Activated effector memory CD4-positive, alpha-beta T cell treated with Interleukin-2 at 50 U/mL for 16 hours (primary cell): ENCODE data around the gene C2orf76.
A peak's percentile ranks its signal among the peaks of the same experiment; 100 is the strongest.
"Not testable (repeated sequence)": the region's sequence is repeated elsewhere in the genome, so short reads cannot be mapped to it uniquely, and the experiment has no call there.

Source experiments
- DNase-seq: peaks from one replicate; pipeline ENCODE4 v3.0.0-alpha.2; 2020

C2orf76 gene

DNA sequence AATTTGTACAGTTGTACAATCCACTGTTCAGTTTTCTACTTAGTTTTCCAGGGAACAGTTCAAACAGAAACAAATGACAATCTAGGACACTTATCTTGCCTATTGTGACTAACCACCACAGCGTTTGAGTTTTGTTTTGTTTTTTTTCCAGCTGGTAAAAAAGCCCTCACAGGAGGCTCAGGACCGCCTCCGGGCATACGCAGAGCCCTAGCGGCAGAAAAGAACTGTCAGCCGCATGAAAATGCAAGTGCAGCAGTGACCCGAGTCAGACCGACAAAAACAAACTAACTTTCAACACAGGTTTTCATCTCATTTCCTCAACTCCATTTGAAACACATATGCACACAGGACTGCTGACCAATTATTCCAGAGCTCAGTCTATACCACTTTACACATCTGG, 74.4 kb downstream of the C2orf76 start:
- no peak for DNase-seq

DNA sequence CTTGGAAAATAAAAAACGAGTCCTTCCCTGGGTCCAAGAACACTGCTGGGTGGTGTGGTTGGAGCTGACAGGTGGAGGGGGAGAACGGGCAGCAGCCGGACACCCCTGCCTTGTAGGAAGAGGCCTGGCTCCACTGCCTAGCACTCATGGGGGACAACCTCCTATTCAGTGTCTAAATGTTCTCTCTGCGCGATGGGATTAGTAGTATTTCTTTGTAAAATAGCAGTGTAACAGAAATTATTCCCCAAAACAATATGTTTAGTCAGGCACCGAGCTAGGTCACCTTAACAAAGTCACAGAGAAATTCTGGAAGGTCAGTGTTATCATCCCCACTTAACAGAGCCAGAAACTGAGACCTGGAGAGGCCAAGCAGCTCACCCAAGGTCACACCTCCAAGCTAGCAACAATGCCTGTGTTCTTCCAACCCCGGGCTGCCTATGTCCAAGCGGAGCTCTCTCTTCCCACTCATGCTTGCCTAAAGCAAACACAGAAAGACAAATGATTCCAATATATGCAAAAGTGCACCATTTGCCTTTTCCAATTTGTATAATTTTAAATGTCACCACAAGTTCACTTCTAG, 75.0 kb downstream of the C2orf76 start:
- DNase-seq, result no peak

DNA sequence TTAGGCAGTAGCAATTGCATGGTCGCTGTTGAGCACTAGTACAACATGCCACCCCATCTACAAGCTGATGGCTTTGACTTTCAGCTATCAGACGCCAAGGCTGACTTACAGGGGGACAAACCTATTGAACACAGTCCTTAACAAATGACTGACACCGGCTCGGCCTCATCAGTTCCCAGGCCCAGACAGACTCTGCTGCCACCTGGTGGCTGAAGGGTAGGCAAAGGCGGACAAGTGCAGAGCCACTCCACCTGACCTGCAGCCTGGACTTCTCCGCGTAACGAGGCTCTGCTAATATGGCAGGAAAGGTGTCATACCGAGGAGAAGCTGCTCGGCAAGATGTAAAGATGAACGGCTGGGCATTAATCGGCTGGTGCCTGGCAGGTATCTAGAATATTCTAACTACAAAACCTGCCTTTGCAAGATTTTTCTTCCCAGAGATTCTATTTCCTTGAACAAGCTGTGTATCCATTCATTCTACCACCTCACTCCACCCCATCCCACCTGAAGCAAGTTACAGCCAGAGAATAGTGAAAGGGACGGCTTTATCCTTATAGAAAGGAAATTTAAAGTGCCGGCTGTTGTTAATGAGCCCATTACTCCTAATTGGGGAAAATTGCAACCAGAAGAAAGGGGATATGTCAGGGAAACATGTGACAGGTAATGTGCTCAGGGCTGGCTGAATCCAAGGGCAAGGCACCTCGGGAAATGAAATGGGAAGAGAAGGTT, 75.6 kb downstream of the C2orf76 start:
- peak; percentile 59 for DNase-seq

DNA sequence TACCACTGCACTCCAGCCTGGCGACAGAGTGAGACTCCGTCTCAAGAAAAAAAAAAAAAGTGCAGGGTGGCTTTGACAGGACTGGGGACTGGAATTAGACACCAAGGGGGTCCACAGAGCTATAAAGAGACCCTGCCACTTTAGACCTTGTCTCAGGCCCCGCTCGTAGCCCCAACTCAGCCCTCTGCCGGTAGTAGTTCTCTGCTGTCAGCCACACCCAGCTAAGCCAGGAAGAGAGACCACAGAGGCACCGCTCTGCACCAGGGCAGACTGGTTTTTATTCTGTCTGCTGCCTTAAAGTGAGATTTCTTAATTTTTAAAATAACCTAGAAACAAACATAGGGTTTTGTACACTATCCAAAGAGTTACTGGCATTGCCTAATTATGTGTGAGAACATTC, 77.0 kb downstream of the C2orf76 start:
- DNase-seq, result no peak

DNA sequence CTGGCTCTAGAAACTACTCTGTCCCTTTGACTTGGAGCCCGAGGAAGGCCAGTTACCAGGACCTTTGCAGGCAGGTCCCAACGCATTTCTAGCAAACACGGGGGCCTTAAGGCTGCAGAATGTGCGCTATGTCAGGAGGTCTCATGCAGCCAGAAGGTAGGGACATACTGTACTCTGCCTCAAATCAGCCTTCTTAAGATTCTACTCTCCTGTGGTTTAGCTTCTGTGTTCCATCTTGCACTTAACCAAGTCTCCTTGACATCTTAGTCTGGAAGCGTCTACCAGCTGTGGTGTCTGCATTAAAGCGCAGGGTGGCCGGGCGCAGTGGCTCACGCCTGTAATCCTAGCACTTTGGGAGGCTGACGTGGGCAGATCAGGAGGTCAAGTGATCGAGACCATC, 77.5 kb downstream of the C2orf76 start:
- no peak for DNase-seq

DNA sequence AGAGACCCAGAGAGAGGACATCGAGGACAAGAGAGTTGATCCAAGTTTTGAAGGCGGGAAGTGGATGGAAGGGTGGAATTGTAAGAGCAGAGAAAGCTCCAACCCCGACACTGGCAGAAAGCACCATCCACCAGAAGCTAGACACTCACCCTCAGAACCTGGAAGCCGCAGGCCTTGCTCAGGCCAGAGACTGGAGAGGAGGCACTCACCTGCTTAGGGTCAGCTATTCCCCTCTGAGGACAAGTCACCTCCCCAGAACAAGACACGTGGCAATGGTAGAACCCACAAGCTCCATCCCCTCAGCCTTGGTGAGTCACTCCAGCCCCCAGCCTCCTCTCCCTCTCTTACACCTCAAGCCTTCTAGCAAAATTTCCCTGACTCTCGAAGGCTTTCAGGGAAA, 78.1 kb downstream of the C2orf76 start:
- no peak for DNase-seq

DNA sequence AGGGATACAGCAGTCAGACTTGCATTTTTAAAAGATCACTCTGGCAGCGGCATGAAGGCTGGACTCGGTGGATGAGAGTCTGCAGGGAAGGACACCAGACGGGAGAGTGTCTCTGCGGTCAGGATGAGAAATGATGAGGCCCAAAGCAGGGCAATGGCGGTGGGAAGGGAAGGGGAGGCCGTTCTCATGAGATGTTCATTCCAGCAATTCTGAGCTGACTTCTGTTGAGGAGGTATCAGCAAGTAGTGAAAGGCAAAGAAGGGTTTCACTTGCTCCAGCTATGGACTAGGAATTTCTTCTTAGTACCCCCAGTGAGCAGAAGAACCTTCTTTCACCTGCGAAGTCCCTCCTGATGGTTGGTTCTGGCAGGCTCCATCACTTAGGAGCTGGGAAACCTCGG, 80.0 kb downstream of the C2orf76 start:
- no peak for DNase-seq

DNA sequence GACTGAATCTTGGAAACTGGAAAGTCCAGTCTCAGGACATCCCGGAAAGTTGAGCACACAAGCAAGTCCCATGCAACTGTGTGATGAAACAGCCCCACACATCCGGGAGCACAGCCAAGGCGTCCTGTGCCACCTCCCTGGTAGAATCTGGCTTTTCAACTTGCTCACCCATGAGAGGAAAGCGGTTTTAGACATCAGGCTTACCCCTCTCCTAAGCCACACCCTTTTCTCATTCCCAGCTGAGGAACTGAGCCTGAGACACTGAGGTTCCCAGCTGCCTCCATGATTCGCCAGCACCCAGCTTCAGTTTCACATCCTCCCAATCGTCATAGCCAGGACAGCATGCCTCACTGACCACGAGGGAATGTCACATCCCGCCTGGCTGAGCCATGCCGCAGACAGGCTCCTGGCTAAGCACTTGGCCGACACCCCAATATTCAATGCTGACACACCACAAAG, 82.7 kb downstream of the C2orf76 start:
- no peak for DNase-seq

DNA sequence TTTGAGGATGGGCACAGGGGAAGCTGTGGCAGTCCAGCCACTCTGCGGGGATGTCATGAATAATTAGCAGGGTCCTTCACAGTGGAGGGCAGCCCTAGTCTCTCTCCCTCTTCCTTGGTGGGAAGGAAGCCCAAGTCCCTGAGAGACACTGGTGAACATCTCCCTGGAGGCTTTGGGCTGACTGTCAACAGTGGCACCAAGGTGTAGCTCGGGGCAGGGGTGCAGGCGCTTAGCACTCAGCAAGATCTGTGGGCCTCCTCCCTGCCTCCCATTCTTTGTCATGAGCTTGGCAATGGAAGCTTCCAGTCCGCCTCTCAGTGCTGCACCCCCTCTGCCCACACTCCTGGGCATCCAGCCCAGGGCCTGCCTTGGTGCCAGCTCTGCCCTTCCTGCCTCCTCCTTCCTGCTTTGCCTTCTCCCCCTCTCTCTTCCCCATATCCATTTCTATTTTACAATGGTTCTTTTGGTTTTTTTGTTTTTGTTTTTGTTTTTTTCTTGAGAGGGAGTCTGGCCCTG, 83.6 kb downstream of the C2orf76 start:
- DNase-seq, result no peak

DNA sequence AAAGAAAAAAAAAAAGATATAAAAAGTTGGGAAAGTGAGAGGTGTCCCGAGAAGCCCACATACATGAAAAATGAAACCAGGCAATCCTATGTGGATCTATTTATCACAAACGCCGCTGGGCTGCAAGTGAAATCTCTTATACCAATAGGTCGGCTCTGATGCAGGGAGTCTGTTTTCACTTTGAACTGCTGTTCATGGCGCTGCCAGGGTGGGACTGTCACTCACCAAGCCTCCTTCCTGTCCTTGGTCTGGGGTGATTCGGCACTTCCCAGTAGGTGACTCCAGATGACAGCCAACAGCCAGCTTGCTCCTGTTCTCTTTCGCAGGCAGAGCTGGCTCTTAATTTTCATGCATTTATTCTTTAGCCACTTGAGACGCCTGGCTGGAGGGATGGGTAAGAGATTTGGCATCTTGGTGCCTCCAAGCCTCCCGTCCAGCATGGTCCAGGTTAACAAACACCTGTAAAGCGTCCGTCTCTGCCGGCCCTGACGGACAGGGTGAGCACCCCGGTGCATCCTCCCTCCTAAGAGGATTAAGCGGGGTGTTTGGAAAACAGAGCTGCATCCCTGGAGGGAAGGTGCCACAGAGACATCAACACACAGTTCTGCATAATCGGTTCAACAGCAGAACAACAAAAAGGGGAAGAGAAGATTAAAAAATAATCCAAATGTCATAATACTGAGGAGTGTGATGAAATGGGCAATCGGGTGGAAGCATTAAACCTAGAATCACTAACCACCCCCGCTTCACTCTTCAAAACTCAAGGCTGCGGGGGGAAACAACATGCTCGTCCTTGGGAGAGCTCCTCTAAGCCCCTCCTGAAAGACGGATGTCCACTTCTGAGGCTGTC, 84.3 kb downstream of the C2orf76 start:
- no peak for DNase-seq

DNA sequence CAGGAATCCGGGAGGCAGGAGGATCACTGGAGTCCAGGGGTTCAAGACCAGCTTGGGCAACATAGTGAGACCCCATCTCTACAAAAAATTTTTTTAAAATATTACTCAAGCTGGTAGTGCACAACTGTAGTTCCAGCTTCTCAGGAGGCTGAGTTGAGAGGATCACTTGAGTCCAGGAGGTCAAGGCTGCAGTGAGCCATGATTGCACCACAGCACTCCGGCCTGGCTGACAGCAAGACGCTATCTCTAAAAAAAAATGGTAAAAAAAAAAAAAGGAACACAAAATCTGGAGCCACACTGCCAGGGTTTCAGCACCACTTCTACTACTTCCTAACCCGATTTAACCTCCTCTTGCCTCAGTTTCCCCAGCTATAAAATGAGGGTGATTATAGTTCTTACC, 86.0 kb downstream of the C2orf76 start:
- no peak for DNase-seq

DNA sequence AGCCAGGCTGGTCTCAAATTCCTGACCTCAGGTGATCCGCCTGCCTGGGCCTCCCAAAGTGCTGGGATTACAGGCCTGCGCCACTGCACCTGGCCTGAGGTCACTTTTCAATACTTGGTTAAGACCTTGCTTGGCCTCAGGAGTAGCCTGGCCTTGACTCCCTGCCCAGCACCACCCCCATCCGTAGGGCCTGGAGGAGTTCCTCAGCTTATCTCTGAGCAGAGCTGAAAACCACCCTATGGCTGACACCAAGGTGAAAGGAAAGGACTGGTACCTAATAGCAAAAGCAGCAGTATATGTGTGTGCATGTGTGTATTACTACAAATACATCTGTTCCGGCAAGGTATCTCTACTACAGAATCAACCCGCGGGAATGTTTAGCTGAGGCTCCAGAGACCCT, 87.0 kb downstream of the C2orf76 start:
- DNase-seq, result no peak

DNA sequence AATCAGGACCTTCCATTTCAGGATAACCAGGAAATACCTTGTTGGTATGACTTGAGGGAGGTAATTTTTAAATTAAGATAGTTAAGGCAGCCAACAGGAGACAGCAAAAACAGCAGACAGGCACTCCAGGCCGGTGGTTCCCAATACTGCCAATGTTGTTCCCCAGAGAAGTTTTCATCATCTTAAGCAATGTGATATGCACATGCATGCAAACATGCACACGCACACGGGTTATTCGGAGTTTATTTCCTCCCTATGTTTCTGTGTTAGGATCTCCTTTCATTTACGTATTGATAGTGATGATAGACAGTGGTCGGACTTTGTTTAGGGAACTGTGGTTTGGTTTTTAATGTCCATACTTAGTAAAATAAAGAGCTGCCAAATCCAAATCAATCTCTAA, 87.7 kb downstream of the C2orf76 start:
- DNase-seq, result no peak

DNA sequence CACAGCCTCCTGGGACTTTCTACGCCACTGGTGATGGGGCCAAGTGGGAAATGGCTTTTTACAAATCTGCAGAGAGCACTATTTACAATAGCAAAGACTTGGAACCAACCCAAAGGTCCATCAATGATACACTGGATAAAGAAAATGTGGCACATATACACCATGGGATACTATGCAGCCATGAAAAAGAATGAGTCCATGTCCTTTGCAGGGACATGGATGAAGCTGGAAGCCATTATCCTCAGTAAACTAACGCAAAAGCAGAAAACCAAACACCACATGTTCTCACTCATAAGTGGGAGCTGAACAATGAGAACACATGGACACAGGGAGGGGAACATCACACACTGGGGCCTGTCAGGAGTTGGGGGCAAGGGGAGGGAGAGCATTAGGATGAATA, 88.2 kb downstream of the C2orf76 start:
- DNase-seq, result not testable (repeated sequence)

DNA sequence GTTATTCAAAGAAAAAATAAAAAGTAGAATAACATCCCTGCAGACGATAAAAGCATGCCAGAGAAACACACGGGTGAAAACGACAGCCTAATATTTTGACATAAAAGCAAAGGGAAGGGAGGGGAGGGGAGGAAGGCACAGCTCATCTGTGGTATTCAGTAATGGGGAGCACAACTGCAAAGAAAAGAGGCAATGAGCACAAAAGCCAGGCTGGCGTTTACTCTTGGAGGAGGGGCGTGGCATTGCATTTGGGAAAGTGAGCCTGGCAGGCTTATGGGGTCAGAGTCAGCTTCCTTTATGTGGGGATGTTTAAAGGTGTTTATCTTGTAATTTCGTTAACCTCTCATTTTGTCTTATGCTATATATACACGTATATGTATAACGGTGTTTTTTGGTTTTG, 89.8 kb downstream of the C2orf76 start:
- DNase-seq, result no peak

DNA sequence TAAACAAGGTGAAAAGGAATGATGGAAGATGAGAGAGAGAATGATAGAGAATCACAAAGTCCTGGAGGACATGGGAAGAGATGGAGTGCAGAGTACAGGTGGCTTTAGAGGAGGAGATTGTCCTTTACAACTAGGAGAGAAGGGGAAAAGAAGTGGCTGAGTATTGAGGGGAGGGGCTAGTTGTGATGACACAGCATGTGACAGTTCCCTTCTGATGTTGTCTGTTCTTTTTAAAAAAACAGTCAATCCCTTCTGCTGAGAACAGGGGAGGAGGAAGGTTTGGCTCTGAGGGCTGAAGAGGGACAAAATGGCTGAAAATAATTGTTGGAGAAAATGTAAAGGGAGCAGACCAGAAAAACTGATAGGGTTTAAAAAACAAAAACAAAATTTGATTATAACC, 99.0 kb downstream of the C2orf76 start:
- no peak for DNase-seq

DNA sequence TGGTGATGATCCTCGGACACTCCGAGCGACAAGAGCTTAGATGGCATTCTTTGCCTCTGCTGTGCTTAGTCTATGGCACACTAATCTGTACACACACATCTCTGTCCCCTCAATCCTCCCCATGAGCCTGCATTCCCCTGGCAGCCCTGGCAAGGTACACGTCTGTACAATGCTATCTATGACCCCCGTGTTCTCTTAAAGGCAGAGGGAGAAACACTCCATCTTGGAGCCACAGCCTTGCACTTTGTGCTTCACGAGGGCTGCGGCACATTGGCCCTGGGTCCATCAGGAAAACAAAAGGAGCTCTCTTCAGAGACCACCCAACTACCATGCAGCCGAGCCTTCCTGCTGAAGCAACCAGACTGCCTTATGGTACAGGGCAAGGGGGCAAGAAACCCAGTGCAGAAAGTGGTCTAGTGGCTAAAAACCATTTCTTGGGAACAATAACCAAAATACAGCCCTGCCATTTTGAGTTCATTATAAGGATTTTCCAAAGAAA, 100.5 kb downstream of the C2orf76 start:
- DNase-seq, result no peak

DNA sequence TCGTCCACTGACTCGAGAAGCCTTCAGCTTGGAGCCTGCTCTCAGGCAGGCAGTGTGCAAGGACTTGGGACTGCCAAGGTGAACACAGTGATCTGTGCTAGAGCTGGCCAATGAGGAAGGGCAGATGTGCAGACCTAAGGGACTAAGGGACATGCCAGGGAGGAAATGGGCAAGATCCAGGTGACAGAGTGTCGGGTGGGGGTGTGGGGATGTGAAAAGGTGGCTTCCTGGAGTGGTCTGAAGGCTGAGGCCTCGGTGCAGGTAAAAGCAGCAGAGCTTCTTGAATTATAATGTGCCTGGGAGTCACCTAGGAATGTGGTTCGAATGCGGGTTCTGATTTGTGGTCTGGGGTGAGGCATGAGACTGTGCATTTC, 101.0 kb downstream of the C2orf76 start:
- no peak for DNase-seq

DNA sequence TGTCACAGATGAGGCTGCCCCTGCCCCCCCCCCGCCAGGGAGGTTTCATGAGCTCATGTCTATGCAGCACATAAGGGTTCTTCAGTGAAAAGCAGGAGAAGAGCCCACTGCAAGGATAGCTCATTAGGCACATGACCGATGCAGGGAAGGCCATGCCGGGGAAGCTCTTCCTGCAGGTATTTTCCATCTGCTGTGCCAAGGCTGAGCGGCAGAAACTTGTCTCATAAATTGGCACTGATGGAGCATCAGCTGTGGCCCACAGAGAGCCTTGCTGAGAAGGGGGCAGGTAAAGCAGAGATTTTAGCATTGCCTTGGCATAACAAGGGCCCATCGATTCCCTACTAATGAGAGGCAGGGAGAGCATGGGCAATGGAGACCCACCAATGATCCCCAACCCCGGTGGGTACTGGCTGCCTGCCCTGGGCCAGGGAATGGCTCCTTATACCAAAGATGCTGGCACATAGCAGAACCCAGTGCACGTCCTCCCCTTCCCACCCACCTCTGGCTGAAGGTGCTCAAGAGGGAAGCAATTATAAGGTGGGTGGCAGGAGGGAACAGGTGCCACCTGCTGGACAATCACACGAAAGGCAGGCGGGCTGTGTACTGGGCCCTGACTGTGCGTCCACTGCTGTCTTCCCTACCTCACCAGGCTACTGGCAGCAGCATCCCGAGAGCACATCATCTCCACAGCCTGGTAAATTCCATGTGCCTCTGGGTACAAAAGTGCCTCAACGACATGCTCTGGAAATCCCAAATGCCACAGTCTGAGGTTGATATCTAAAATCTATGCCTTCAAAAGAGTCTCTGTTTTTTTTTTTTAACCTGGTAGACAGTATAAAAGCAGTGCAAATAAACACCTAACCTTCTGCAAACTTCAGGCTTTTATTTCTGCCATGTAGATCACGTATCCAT, 101.6 kb downstream of the C2orf76 start:
- no peak for DNase-seq

DNA sequence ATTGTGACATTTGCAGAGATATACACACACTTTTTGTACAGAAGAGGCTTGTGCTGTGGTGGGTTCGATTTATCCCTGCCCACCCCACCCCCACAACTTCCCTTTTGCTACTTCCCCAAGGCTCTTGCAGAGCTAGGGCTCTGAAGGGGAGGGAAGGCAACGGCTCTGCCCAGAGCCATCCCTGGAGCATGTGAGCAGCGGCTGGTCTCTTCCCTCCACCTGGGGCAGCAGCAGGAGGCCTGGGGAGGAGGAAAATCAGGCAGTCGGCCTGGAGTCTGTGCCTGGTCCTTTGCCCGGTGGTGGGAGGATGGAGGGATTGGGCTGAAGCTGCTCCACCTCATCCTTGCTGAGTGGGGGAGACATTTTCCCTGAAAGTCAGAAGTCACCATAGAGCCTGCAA, 103.0 kb downstream of the C2orf76 start:
- DNase-seq, result no peak

DNA sequence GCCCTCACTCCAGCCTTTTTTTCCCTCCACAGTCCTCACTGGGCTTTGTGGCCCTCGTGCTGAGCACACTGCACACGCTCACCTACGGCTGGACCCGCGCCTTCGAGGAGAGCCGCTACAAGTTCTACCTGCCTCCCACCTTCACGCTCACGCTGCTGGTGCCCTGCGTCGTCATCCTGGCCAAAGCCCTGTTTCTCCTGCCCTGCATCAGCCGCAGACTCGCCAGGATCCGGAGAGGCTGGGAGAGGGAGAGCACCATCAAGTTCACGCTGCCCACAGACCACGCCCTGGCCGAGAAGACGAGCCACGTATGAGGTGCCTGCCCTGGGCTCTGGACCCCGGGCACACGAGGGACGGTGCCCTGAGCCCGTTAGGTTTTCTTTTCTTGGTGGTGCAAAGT, 103.6 kb downstream of the C2orf76 start:
- DNase-seq, result no peak

DNA sequence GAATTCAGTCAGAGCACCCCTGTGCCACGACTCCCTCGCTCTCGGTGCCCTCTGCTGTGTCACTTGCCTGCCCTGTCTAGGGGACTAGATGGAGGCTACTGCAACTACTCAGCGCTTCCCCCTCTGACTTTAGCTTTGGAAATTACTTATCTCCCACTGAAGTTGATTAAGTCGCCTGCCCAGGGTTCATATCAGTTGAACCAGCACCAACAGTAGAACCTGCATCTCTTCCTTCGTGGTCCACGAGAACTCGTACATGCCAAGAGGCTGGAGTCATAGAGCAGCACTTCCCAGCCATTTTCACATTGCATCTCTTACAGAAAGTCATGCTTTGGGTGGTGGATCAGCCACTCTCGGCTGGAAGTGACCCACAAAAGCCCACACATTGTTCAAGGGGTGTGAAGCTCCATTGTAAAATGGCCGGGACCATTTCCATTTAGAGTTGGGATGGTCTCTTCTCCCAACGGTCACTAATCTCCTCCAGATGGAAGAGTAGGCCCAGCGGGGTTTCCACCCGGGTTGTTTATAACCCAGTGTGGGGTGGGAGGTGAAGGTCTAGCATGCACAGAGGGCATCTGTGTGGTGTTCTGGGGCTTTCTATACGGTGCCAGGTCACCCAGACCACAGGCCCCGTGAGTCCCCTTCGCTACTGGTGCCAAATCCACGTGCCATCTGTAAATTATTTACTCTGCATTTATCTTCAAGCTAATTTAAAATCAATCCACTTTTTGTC, 105.0 kb downstream of the C2orf76 start:
- DNase-seq, result no peak
